Stimulated activated CD8-positive, alpha-beta memory T cell treated with anti-CD3 and anti-CD28 coated beads, Interleukin-15, amount 100 ng/mL, for 48 hours (primary cell): ENCODE results near the gene TNKS2.
A peak's percentile ranks its signal among the peaks of the same experiment; 100 is the strongest.
"Not testable (repeated sequence)": the region's sequence is repeated elsewhere in the genome, so short reads cannot be mapped to it uniquely, and the experiment has no call there.

Experiments used
- DNase-seq, 2 donors: peaks; one replicate each; pipeline ENCODE4 v3.0.0-alpha.2; 2020; ENCODE audit warnings: low read depth in 2 of 2

TNKS2 gene

GRCh38 chr10:91865562-91866081 is 67.4 kb downstream of the TNKS2 start:
- DNase-seq = no peak

GRCh38 chr10:91875156-91875555 is 76.9 kb downstream of the TNKS2 start:
- no peak for DNase-seq

GRCh38 chr10:91875779-91876178 is 77.6 kb downstream of the TNKS2 start:
- DNase-seq = no peak

DNA sequence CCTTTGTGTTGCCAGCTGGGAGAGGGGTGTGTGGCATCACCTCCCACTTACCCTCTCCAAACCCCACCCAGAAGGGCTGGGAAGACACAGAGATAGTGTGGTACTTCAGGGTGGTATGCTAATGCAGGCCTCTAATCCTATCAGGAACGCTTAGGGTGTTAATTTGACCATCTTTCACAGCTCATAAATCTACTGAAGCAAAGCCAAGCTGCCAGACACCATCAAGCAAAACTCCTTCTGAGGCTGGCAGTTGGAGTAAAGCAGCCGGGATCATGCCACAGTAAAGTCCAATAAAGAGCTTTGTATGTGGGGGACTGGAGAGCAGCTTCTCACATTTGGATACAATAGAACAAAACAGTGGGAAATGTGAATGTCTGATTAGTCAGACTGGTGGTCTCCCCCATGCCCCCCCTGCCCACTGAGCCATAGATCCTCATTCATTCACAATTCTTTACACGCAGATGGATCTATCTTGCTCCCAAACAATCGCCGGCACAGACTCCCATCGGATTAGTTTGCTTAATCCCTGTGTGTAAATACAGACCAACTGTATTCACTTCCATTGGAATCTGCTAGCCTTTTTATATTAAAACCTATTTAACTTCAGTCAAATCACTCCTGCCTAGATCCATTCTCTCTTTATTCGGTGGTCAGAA is 81.4 kb downstream of the TNKS2 start:
- no peak for DNase-seq

GRCh38 chr10:91880310-91880709 is 82.1 kb downstream of the TNKS2 start:
- no peak for DNase-seq

DNA sequence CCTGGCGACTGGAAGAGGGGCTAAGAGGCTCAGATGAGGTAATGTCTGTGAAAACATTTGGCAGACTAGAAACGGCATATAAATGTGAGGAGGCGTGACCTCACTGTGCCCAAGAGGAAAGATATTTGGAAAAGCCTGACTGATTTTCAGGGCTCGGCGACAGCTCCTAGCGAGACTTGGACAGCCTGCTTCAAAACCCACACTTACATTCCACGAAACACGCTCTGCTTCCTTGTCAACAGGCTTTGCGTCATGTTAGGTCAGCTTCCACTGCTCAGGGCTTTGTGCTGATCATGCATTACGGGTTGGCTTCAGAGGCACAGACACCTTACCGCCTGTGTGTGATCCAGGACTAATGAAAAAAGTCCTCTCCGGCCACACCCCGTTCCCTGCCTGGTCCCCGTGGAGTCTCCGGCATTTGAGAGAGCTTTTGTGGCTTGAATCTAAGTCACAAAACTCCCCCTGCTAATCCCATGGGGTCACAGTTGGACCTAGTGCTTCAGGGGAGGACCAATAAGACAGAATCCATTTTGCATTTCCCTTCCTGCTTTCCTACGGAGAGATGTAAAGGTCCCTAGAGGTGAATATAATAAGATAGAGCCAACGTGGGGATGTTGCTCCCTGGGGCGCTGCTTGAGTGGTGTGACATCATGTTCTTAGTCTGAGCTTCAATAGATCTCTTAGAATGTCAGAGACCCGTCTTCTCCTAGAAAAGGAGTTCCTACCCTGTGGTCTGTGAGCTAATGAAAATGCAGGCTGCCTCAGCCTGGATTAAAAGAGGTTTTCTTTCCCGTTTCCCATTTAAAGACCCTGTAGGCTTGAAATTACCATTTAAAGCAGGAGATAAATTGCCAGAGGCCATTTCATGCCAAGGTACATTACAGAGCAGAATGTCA is 85.6 kb downstream of the TNKS2 start:
- DNase-seq = no peak

- DNase-seq = no peak
These were observed 86.3 kb downstream of the TNKS2 start for GRCh38 chr10:91884536-91884935.

- no peak for DNase-seq
These were observed 87.3 kb downstream of the TNKS2 start for GRCh38 chr10:91885362-91886079.

DNA sequence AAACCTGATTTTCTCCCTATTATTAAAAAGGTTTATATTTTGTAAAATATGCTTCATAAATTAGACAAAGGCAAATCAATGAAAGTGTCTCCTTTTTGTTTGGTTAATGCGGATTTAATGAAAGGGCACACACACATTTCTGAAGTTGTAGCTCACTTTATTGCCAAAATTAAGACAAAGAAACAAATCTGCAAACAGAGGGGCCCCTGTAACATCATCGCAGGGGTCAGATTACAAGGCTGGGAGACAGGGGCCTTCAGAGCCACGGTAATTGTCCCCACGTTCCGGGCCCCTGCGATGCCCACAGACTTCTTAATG is 88.7 kb downstream of the TNKS2 start:
- no peak for DNase-seq

DNA sequence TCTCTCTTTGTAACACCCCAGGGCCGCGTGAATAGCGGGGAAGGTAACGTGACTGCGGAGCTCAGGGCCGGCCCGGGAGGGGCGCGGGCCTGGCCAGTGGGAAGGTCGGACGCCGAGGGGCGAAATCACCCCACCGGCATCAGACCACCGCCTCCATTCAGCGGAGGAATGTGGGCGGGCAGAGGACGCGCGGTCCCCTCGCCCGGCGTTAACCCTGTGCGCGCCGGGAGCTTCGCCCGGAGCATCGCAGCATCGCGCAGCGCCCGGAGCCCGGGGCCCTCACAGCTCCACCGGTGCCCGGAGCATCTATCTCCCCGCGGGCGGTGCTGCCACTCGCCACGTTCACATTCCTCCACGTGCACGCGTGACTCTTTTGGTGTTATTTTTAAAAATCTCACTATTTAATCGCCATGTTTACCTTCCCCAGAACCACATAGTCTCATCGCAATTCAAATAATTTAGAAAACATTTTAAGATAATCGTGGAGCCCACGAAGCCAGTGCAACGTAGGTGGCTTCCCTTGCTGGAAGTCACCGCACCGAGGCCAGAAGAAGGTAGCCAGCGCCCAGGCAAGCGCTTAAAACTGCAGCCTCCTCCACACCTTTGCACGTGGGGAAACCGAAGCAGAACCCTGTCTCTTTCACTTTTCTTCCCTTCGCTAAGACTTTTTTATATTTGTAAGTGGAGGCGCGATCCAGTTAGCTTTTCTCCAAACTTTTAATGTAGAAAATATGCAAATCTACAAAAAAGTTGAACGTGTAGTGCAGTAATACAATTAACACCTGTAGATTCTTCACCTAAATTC is 89.2 kb downstream of the TNKS2 start:
- no peak for DNase-seq

- no peak for DNase-seq
These were observed 93.1 kb downstream of the TNKS2 start for GRCh38 chr10:91891125-91892001.

- DNase-seq = no peak
These were observed 94.8 kb downstream of the TNKS2 start for GRCh38 chr10:91893051-91893450.

- not testable (repeated sequence) for DNase-seq
These were observed 96.0 kb downstream of the TNKS2 start for GRCh38 chr10:91894261-91894685.

- no peak for DNase-seq
These were observed 98.1 kb downstream of the TNKS2 start for GRCh38 chr10:91896212-91896756.

GRCh38 chr10:91897421-91897820 is 99.2 kb downstream of the TNKS2 start:
- DNase-seq = no peak

GRCh38 chr10:91901784-91902677 is 103.8 kb downstream of the TNKS2 start:
- peak; percentile 31 to 33 for DNase-seq

- DNase-seq = no peak
These were observed 108.9 kb downstream of the TNKS2 start for GRCh38 chr10:91907033-91907594.

DNA sequence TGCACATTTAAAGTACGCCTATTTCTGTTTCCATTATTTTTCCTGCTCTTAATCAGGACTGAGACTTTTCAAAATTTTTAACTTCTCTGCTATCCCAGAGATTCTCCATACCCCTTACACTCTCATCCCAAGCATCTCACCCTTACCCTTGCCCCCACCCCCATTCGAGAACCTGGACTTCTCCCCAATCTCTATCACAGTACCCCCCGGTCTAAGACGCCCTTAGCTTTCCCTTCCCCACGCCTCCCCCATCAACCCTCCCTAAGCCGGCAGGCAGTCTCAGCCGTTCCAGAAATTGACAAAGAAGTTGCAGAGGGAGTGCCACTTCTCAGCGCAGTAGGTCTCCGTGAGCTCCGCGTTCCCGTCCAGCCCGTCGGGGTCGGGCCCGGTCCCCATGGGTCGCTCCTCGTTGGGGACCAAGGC is 109.7 kb downstream of the TNKS2 start:
- no peak for DNase-seq
